ENCODE measurements around the gene C12orf57.

Gene C12orf57

DNA sequence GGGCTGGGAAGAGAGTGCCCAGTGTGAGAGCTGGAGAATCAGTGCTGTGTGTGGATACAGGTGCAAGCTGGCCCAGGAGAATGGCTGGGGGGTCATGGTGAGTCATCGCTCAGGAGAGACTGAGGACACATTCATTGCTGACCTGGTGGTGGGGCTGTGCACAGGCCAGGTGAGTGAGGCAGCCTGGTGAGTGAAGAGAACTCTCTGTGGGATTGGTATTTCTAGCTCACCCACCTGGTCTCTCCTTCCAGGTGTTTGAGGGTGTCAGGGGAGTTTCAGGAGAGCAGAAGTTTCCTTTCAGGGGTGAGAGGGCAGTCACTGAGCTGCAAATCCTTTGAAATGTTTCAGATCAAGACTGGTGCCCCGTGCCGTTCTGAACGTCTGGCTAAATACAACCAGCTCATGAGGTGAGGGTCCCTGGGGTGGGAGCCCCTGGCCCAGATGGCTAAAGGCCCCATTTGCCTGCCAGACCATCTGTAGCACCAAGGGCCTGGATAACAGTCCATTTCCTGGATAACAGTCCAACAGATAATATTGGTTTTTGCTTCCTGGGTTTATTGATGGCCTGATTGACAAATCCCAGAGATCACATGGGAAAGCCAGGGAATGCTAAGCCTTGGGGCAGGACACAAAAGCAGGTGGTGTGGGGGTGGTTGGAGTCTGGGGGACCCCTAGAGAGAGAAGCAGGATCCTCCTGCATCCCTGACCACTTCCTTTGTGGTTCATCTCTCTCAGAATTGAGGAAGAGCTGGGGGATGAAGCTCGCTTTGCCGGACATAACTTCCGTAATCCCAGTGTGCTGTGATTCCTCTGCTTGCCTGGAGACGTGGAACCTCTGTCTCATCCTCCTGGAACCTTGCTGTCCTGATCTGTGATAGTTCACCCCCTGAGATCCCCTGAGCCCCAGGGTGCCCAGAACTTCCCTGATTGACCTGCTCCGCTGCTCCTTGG, 21.6 kb upstream of the C12orf57 start:
- TF ChIP-seq, protein P1, sequence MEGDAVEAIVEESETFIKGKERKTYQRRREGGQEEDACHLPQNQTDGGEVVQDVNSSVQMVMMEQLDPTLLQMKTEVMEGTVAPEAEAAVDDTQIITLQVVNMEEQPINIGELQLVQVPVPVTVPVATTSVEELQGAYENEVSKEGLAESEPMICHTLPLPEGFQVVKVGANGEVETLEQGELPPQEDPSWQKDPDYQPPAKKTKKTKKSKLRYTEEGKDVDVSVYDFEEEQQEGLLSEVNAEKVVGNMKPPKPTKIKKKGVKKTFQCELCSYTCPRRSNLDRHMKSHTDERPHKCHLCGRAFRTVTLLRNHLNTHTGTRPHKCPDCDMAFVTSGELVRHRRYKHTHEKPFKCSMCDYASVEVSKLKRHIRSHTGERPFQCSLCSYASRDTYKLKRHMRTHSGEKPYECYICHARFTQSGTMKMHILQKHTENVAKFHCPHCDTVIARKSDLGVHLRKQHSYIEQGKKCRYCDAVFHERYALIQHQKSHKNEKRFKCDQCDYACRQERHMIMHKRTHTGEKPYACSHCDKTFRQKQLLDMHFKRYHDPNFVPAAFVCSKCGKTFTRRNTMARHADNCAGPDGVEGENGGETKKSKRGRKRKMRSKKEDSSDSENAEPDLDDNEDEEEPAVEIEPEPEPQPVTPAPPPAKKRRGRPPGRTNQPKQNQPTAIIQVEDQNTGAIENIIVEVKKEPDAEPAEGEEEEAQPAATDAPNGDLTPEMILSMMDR (IDR thresholded peaks at IDR 0.05; ENCODE audit: low read depth, low read length): no peak
- no peak for DNase-seq (ENCODE audit: extremely low read depth, low read depth)

DNA sequence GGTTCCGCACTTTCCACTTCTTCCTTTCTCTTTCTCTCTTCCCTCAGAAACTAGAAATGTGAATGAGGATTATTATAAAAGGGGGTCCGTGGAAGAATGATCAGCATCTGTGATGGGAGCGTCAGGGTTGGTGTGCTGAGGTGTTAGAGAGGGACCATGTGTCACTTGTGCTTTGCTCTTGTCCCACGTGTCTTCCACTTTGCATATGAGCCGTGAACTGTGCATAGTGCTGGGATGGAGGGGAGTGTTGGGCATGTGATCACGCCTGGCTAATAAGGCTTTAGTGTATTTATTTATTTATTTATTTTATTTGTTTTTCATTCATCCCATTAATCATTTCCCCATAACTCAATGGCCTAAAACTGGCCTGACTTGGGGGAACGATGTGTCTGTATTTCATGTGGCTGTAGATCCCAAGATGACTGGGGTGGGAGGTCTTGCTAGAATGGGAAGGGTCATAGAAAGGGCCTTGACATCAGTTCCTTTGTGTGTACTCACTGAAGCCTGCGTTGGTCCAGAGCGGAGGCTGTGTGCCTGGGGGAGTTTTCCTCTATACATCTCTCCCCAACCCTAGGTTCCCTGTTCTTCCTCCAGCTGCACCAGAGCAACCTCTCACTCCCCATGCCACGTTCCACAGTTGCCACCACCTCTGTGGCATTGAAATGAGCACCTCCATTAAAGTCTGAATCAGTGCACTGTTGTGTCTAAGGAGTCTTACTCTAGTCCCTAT, 20.7 kb upstream of the C12orf57 start:
- no peak for DNase-seq (ENCODE audit: extremely low read depth, low read depth)
- TF ChIP-seq, protein P1 (IDR thresholded peaks at IDR 0.05; ENCODE audit: low read depth, low read length): no peak

DNA sequence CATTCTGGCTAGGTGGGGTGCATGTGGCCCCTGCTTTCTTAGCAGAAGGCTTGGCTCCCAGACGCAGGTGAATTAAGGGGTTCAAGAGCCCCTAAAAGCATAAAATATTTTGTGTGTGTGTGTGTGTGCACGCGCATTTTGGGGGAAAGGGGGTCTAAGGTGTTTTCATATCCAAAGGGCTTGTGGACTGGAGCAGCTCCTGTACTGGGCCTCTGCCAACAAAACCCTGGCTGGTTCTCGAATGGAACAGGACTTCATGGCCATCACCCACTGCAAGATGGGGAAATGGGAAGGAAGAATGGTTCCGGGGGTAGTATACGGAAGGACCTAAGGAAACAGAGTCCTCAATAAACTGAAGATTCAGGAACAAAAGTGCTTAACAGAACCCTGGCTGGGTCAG, 20.0 kb upstream of the C12orf57 start:
- TF ChIP-seq, protein P1 (IDR thresholded peaks at IDR 0.05; ENCODE audit: low read depth, low read length): no peak

DNA sequence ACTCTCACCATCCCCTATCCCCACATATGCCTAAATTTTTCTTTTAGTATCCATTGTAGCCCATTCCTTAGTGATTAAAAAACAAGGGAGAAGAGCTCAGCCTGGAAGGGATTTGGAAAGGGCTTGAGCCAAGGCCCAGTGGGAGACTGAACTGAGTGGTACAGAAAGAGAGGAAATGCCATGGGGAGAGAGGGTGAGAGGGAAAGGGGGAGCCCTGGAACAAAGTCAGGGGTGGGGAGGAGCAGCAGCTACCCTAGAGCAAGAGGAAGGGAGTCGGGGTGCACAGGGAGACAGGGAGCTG, 18.6 kb upstream of the C12orf57 start:
- TF ChIP-seq, protein P1 (IDR thresholded peaks at IDR 0.05; ENCODE audit: low read depth, low read length): no peak

More for the DNA sequence above, 20.0 kb upstream of the C12orf57 start:
- no peak for DNase-seq (ENCODE audit: extremely low read depth, low read depth)

DNA sequence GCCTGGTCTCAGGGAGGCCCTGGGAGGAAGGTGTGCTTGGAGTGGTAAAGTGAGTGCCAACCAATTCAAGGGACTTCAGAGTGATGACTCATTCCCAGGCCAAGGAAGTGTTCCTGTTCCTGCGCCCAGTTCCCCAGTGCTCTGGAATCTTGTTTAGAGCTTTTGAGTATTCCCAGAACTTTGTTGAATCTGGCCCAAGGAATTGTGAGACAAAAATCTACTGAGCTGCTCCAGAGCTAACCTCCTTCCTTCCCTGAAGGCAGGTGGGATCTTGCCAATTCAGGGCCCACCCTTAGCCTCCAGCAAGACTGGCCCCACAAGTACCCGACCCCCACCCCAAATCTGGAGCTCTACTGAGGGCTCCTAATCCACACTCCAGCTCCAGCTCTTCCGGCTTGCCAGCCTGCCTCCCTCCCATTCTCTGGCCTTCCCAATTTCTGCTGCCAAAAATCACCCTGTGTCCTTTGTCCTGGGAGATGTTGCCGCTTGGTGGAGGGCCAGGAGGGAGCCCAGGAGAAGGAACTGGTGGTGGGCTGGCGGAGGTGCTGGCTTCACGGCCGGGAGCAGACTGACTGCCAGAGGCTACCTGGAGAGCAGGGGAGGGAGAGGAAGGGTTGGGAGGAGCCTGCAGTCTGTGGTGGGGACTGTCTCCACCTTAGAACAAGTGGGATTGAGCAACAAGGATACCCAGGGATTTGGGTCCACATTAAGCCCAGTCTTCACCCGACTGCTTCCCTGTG, 18.1 kb upstream of the C12orf57 start:
- TF ChIP-seq, protein P1 (IDR thresholded peaks at IDR 0.05; ENCODE audit: low read depth, low read length): no peak
- DNase-seq (ENCODE audit: extremely low read depth, low read depth): peak; percentile 64

More for the DNA sequence above, 18.6 kb upstream of the C12orf57 start:
- DNase-seq (ENCODE audit: extremely low read depth, low read depth): no peak

DNA sequence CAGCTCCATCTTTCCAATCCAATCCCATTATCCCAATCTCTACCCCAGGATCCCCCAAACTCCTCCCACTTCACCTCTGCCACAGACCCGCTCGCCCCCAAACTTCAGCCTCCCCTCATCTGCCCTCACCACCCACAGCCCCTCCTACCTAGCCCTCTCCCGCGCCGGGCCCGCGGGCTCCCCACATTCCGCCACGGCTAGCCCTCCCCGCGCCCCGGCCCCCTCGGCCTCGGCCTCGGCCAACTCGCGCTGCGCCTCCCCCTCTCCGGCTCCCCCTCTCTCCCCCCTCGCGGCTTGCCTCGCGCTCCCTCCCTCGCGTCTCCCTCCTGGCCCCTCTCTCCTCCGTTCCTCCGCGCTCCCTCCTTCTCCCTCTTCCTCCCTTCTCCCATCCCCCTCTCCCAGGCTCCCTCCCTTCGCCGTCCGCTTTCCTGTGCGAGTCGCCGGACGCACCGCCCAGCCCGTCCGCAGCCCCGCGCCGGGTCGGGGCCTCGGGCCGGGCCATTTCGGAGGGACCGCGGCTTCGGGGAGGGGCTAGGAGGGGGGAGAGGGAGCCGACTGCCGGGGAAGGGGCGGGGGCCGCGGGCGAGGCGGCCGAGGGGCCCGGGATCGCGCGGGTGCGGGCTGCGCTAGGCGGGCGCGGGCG, 16.3 kb upstream of the C12orf57 start, which contains the start of gene ATN1:
Gene ATN1 (plus strand): TSS at position 581 of the 643 bp plus-strand sequence. CDS start 6,043 bp downstream, outside the sequence.
- TF ChIP-seq, protein P1 (IDR thresholded peaks at IDR 0.05; ENCODE audit: low read depth, low read length): no peak
- DNase-seq (ENCODE audit: extremely low read depth, low read depth): peak; percentile 67
